GM12874 (cell line): Measurements from ENCODE around the gene TMEM14C.

Experiments
- CTCF ChIP-seq: IDR thresholded peaks from 2 replicates; pipeline ENCODE4 v1.5.1; 2011; ENCODE audit warnings: low read depth, mild to moderate bottlenecking, control low read depth, low read length, moderate library complexity; ENCODE audit not compliant: insufficient read depth

The TMEM14C gene

GRCh38 chr6:10686901-10687300 lies 36.0 kb upstream of the TMEM14C start:
- no peak for TF ChIP-seq CTCF

- no peak for TF ChIP-seq CTCF
These were observed 35.3 kb upstream of the TMEM14C start for GRCh38 chr6:10687582-10687981.

GRCh38 chr6:10690651-10691445 lies 32.0 kb upstream of the TMEM14C start:
- TF ChIP-seq CTCF: no peak

- TF ChIP-seq CTCF: no peak
These were observed 29.8 kb upstream of the TMEM14C start for GRCh38 chr6:10692965-10693538.

- no peak for TF ChIP-seq CTCF
These were observed 28.4 kb upstream of the TMEM14C start, which contains the start of the genes C6orf52 and PAK1IP1 for GRCh38 chr6:10694302-10695085. TSS of gene C6orf52 (minus strand) at chr6:10694616. CDS start at chr6:10687550, 7,066 bp downstream. TSS of gene PAK1IP1 (plus strand) at chr6:10694972. CDS start at chr6:10694986, 14 bp downstream.

- no peak for TF ChIP-seq CTCF
These were observed 27.7 kb upstream of the TMEM14C start for GRCh38 chr6:10695086-10695657.

GRCh38 chr6:10696655-10697054 lies 26.2 kb upstream of the TMEM14C start:
- TF ChIP-seq CTCF: no peak
